Stimulated activated CD4-positive, alpha-beta T cell treated with anti-CD3 and anti-CD28 coated beads, Interleukin-15, amount 100 ng/mL, for 1 hour (primary cell): Measurements from ENCODE around the gene RNLS.

ENCODE experiments used
- DNase-seq, 2 donors: peaks; one replicate each; pipeline ENCODE4 v3.0.0-alpha.2; 2020; ENCODE audit warnings: low read depth in 1 of 2, low spot score in 1 of 2

Gene RNLS

DNA sequence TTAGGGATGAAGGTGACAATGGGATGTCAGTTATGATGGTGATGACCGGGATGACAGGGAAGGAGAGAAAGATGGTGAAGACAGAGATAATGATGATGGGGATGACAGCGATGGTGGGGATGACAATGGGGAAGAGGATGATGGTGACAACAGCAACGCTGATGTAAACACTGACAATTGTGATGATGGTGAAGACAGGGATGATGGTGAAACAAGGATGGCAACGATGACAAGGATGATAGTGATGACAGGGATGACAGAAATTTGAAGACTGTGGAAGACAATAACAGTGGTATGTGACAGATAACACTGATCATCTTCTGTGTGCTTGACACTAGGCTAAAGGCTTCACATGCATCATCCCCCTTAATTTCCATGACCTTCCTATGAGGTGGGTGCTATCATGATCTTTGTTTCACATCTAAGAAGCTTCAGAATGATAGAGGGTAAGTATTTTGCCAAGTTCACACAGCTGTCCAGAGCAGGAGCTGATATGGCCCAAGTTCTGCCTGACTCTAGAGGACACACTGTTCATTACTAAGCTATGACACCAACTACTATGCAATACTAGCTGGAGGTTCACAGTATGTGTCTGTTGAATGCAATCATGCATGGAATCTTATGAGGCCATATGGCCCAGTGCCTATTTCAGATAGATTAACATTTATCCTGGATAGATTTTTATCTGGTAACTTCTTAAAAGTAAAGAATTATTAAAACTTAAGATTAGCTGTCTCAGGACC is 105.6 kb downstream of the RNLS start:
- no peak for DNase-seq

- DNase-seq, result no peak
Measured at GRCh38 chr10:88474884-88475844, 108.0 kb downstream of the RNLS start.

- no peak for DNase-seq
Measured at GRCh38 chr10:88473989-88474883, 108.9 kb downstream of the RNLS start.

DNA sequence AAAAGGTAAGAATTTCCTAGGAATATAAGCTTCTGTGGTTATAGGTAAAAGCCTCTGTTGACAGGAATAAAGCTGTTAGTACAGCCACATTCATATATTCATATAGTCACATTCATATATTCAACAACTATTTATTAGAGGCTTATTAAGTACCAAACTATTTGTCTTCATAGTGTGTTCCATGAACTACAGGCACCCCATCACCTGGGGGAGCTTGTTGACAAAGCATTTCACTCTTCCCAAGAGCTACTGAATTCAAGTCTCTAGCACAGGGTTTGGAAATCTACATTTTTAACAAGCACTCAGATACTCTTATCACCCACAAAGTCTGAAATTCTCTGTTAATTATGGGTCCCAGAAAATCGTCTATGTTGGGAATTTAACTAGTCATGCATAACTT is 110.6 kb downstream of the RNLS start:
- DNase-seq, result no peak

- no peak for DNase-seq
Measured at GRCh38 chr10:88471899-88472298, 111.2 kb downstream of the RNLS start.

DNA sequence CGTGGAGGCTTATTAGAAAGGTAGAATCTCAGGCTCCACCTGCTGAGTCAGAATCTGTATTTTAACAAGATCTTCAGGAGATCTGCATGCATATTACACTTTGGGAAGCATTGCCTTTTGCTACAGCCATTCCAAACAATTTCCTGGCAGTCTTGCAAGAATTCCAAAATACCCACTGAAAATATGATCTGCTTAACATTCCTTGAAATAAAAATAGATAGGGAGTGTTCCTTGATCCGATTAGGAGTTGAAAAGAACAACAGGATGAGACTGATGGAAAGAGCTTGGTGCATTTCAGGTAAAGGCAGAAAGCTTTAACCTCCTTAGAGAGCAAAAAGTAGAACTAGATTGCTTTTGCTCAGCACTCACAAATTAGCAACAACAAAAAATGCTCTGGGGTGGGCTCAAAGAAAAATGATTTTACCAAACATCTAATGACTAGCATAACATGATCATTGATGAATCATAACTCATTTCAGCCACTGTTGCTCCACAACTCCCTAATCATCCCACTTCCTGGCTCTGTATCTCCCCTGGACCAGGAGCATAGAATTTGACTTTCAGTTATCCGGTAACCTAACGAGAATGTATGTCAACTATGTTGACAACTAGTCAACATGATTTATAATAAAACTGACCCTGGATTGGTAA is 115.2 kb downstream of the RNLS start:
- DNase-seq, result no peak

- no peak for DNase-seq
Measured at GRCh38 chr10:88466786-88467185, 116.3 kb downstream of the RNLS start.

DNA sequence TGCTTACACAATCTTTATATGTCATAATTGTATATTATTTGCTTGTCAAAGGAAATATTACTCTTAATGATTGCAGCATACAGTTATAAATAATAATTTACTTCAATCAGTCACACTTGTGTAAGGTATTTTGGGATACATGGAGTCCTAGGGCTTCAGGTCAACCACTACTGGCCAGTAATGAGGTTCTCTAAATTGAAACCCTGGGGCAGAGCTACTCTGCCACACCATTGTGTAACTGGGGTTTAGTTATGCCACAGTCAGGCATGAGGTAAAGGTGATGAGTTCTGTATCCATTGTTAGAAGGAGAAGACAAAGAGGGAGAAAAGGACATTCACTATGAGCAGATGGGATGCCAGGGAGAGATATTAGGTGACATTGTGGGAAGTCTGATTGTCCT is 117.4 kb downstream of the RNLS start:
- DNase-seq, result no peak

GRCh38 chr10:88463811-88464210 is 119.3 kb downstream of the RNLS start:
- no peak for DNase-seq

- no peak for DNase-seq
Measured at GRCh38 chr10:88461426-88461825, 121.7 kb downstream of the RNLS start.

GRCh38 chr10:88459530-88459929 is 123.6 kb downstream of the RNLS start:
- DNase-seq, result no peak

GRCh38 chr10:88458209-88458608 is 124.9 kb downstream of the RNLS start:
- DNase-seq, result no peak

DNA sequence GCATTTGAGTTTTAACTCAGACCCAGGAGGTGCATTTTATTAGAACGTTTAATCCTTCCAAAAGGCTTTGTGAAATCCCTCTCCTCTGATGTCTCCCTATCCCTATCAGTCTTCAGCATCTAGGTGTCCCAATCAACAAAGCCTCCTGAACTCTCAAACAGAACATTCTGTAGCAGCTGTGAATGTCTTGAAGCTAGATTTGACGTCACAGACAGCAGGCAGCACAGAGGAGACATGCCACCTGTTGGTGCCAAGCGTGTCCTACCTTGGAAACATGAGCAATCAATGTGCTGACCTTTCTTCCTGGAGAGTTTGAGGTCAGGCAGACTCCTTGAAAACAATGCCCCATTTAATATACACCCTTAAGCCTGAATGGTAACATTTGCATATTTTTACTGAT is 125.5 kb downstream of the RNLS start:
- DNase-seq, result no peak

- no peak for DNase-seq
Measured at GRCh38 chr10:88456730-88457129, 126.4 kb downstream of the RNLS start.

- no peak for DNase-seq
Measured at GRCh38 chr10:88455831-88456230, 127.3 kb downstream of the RNLS start.

GRCh38 chr10:88450201-88450600 is 132.9 kb downstream of the RNLS start:
- DNase-seq, result no peak

DNA sequence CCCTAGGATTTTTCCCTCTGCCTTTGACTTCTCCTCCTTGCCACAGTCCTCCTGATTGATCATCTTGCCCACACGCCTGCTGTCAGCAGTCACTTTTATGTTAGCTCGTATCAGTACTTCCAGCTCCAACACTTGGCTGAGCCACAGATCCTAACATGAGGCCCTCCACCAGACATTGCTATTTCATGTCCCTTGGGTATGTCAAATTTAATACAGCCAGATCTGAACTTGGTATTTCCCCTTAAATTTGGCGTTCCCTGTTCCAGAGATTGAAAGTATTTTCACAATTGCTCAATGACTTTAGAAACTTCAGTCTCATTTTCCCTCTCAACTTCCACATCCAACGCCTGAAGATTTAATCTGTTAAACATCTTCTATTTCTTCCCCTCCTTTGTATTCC is 140.4 kb downstream of the RNLS start:
- no peak for DNase-seq

DNA sequence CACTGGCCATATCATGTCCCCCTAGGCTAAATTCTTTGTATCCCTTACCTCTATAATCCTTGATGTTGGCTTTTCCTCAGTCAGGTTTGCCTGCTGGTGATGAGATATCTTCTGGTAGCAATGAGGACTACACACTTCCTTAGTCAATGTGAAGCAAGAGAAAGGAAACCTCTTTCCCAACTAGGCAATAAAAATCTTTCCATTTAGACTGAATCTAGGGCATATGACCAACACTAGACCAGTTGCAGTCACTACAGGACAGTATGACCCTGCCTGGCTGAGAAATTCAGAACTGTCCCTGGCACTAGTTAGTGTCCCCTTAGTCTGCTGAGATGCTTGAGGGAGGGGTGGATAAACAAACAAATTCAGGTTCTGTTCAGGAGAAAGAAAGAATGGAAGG is 142.6 kb downstream of the RNLS start:
- no peak for DNase-seq

- DNase-seq, result no peak
Measured at GRCh38 chr10:88439932-88440331, 143.2 kb downstream of the RNLS start.

- DNase-seq, result no peak
Measured at GRCh38 chr10:88437411-88437810, 145.7 kb downstream of the RNLS start.
